ENCODE measurements around the gene BEX3.

The BEX3 gene

DNA sequence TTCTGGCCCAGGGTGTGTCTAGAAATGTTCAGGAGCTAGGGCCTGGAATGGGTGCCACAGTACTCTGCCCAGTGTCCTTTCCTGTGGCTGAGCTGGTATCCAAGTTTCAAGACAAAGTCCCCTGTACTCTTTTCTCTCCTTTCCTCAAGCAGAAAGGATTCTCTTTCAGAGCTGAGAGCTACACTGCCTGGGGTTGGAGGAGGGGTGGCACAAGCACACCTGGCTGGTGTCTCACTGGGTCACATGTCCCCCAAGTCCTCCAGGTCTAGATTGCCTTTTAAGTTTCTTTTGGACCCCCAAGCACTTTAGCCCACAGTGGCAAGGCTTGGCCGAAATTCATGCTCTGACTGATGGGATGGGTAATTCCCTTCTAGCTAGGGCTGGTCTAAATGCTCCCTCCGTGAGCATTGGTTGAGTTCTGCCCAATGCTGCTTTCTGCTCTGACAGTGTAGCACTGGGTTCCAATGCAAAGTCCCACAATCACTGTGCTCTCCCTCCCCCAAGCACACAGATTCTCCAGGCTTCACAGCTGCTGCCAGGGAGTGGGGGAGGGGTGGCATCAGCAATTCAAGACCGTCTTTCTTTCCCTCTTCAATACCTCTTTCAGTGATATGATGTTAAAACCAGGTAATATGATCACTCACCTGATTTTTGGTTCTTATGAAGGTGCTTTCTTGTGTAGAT is 47.8 kb downstream of the BEX3 start:
- no peak for DNase-seq (ENCODE audit: low read depth, low spot score)
